H9 (cell line): ENCODE results near the gene IGFBP3. TPM values are rescaled to one million over a fixed set of nuclear protein-coding genes. Genes with fewer than 3 reads are reported as not detected.

Experiments used
- DNase-seq: peaks from one replicate; pipeline ENCODE4 v3.0.0-alpha.2; 2017
- H2AFZ ChIP-seq: one replicate; pipeline ENCODE4 v1.6.1; 2013; ENCODE audit warnings: mild to moderate bottlenecking, low read length, control low read depth, moderate library complexity
- H2AK5ac ChIP-seq: 2 replicates; pipeline ENCODE4 v1.6.1; 2013; ENCODE audit warnings: low read length, control low read depth, mixed read lengths; ENCODE audit not compliant: insufficient read length
- H2BK120ac ChIP-seq: one replicate; pipeline ENCODE4 v1.6.1; 2013; ENCODE audit warnings: low read depth, mild to moderate bottlenecking, low read length, control low read depth, inconsistent platforms; ENCODE audit not compliant: poor library complexity, severe bottlenecking
- H2BK12ac ChIP-seq: 2 replicates; pipeline ENCODE4 v1.6.1; 2013; ENCODE audit warnings: low read length, control low read depth, mixed read lengths, low read depth; ENCODE audit not compliant: insufficient read length
- H2BK15ac ChIP-seq: 2 replicates; pipeline ENCODE4 v1.6.1; 2013; ENCODE audit warnings: low read depth, low read length, control low read depth
- H2BK20ac ChIP-seq: one replicate; pipeline ENCODE4 v1.6.1; 2013; ENCODE audit warnings: low read depth, mild to moderate bottlenecking, low read length, control low read depth, inconsistent platforms; ENCODE audit not compliant: poor library complexity, severe bottlenecking
- H2BK5ac ChIP-seq: 2 replicates; pipeline ENCODE4 v1.6.1; 2013; ENCODE audit warnings: low read length, control low read depth, mixed read lengths; ENCODE audit not compliant: insufficient read length
- H3K14ac ChIP-seq: 2 replicates; pipeline ENCODE4 v1.6.1; 2013; ENCODE audit warnings: low read length, control low read depth; ENCODE audit not compliant: insufficient read depth
- H3K18ac ChIP-seq: 2 replicates; pipeline ENCODE4 v1.6.1; 2013; ENCODE audit warnings: low read depth, mild to moderate bottlenecking, mixed read lengths, low read length, control low read depth; ENCODE audit not compliant: insufficient read length
- H3K23ac ChIP-seq: 2 replicates; pipeline ENCODE4 v1.6.1; 2013; ENCODE audit warnings: low read length, control low read depth, mixed read lengths, low read depth; ENCODE audit not compliant: insufficient read length
- H3K23me2 ChIP-seq: 2 replicates; pipeline ENCODE4 v1.6.1; 2013; ENCODE audit warnings: low read depth, mild to moderate bottlenecking, mixed read lengths, low read length, control low read depth; ENCODE audit not compliant: insufficient read length, poor library complexity, severe bottlenecking
- H3K27ac ChIP-seq: 2 replicates; pipeline ENCODE4 v1.5.1; 2013; ENCODE audit warnings: low read length, control low read depth, mixed read lengths, low read depth; ENCODE audit not compliant: insufficient read length
- H3K27me3 ChIP-seq: 2 replicates; pipeline ENCODE4 v1.6.1; 2013; ENCODE audit warnings: low read length, control low read depth, inconsistent platforms; ENCODE audit not compliant: insufficient read depth
- H3K4ac ChIP-seq: 2 replicates; pipeline ENCODE4 v1.6.1; 2013; ENCODE audit warnings: low read depth, mild to moderate bottlenecking, control low read depth, inconsistent platforms, low read length, moderate library complexity
- H3K4me1 ChIP-seq: 2 replicates; pipeline ENCODE4 v1.6.1; 2013; ENCODE audit warnings: low read length, control low read depth, inconsistent platforms; ENCODE audit not compliant: insufficient read depth
- H3K4me2 ChIP-seq: 2 replicates; pipeline ENCODE4 v1.6.1; 2013; ENCODE audit warnings: low read length, control low read depth, mixed read lengths; ENCODE audit not compliant: insufficient read length, insufficient read depth
- H3K56ac ChIP-seq: 2 replicates; pipeline ENCODE4 v1.6.1; 2013; ENCODE audit warnings: low read depth, mild to moderate bottlenecking, mixed read lengths, low read length, control low read depth; ENCODE audit not compliant: insufficient read length
- H3K79me1 ChIP-seq: 2 replicates; pipeline ENCODE4 v1.6.1; 2013; ENCODE audit warnings: low read depth, mild to moderate bottlenecking, moderate library complexity, low read length, control low read depth, inconsistent platforms; ENCODE audit not compliant: insufficient read depth, poor library complexity, severe bottlenecking
- H3K79me2 ChIP-seq: 2 replicates; pipeline ENCODE4 v1.6.1; 2013; ENCODE audit warnings: low read length, control low read depth, inconsistent platforms; ENCODE audit not compliant: insufficient read depth
- H3K9ac ChIP-seq: 2 replicates; pipeline ENCODE4 v1.6.1; 2013; ENCODE audit warnings: low read length, control low read depth, mixed read lengths; ENCODE audit not compliant: insufficient read length; ENCODE audit errors: extremely low read depth
- H3K9me3 ChIP-seq: one replicate; pipeline ENCODE4 v1.6.1; 2013; ENCODE audit warnings: low read depth, low read length, inconsistent platforms; ENCODE audit not compliant: control insufficient read depth
- H3T11ph ChIP-seq: one replicate; pipeline ENCODE4 v1.6.1; 2013; ENCODE audit warnings: mild to moderate bottlenecking, low read length, control low read depth, inconsistent platforms
- H4K20me1 ChIP-seq: one replicate; pipeline ENCODE4 v1.6.1; 2013; ENCODE audit not compliant: control insufficient read depth, insufficient read length, insufficient read depth
- H4K5ac ChIP-seq: 2 replicates; pipeline ENCODE4 v1.6.1; 2013; ENCODE audit warnings: low read depth, mild to moderate bottlenecking, mixed read lengths, low read length, control low read depth; ENCODE audit not compliant: insufficient read length
- H4K8ac ChIP-seq: replicated peaks from 2 replicates; pipeline ENCODE4 v1.6.1; 2013; ENCODE audit warnings: low read length, control low read depth, mixed read lengths, low read depth; ENCODE audit not compliant: insufficient read length
- H4K91ac ChIP-seq: 2 replicates; pipeline ENCODE4 v1.6.1; 2013; ENCODE audit warnings: low read depth, mild to moderate bottlenecking, moderate library complexity, mixed read lengths, low read length, control low read depth; ENCODE audit not compliant: insufficient read length
- H3K27ac Mint-ChIP-seq, 3 experiments: 2 replicates in 2 of 3; 3 replicates in 1 of 3; pipeline ENCODE4 v1.8.0; 2020 to 2021; ENCODE audit warnings: mixed read lengths in 3 of 3, mild to moderate bottlenecking in 1 of 3, moderate library complexity in 1 of 3
- H3K27me3 Mint-ChIP-seq: 2 replicates; pipeline ENCODE4 v1.8.0; 2021; ENCODE audit warnings: low read depth, mild to moderate bottlenecking, moderate library complexity, mixed read lengths
- H3K36me3 Mint-ChIP-seq, 3 experiments: 2 replicates in 2 of 3; 3 replicates in 1 of 3; pipeline ENCODE4 v1.8.0; 2020 to 2021; ENCODE audit warnings: low read depth in 3 of 3, mixed read lengths in 3 of 3; ENCODE audit not compliant: insufficient read depth in 1 of 3
- H3K4me1 Mint-ChIP-seq, 2 experiments: 2 replicates each; pipeline ENCODE4 v1.8.0; 2020; ENCODE audit warnings: mixed read lengths in 2 of 2
- H3K4me3 Mint-ChIP-seq, 2 experiments: 2 replicates in 1 of 2; 3 replicates in 1 of 2; pipeline ENCODE4 v1.8.0; 2020 to 2021; ENCODE audit warnings: mild to moderate bottlenecking in 2 of 2, mixed read lengths in 2 of 2, moderate library complexity in 1 of 2
- H3K9me3 Mint-ChIP-seq, 2 experiments: 2 replicates in 1 of 2; 3 replicates in 1 of 2; pipeline ENCODE4 v1.8.0; 2020; ENCODE audit warnings: mild to moderate bottlenecking in 2 of 2, mixed read lengths in 2 of 2, moderate library complexity in 1 of 2
- WGBS: extraction: QIAGEN DNeasy Blood & Tissue Kit; methylation state at CpG from one replicate; pipeline ENCODE4 v1.1.7; 2013; ENCODE audit warnings: missing lambda C conversion rate, low lambda C conversion rate, mixed read lengths; ENCODE audit not compliant: insufficient read length; ENCODE audit errors: extremely low coverage; 5-methylcytosine and 5-hydroxymethylcytosine counted together
- total RNA-seq: library from RNA; stranded (reverse); gene quantifications from 2 replicates; pipeline ENCODE4 v1.2.1, GENCODE V29; 2021
- TF ChIP-seq, protein P1 (sequence below): fragments of 200-600 bp; sonication (generic); conservative IDR thresholded peaks from 3 replicates; pipeline ENCODE4 v1.8.0; 2021; ENCODE audit warnings: antibody characterized with exemption, mild to moderate bottlenecking

Gene IGFBP3
- total RNA-seq, 1 experiment from 2014 or later, result 10.0 TPM

DNA sequence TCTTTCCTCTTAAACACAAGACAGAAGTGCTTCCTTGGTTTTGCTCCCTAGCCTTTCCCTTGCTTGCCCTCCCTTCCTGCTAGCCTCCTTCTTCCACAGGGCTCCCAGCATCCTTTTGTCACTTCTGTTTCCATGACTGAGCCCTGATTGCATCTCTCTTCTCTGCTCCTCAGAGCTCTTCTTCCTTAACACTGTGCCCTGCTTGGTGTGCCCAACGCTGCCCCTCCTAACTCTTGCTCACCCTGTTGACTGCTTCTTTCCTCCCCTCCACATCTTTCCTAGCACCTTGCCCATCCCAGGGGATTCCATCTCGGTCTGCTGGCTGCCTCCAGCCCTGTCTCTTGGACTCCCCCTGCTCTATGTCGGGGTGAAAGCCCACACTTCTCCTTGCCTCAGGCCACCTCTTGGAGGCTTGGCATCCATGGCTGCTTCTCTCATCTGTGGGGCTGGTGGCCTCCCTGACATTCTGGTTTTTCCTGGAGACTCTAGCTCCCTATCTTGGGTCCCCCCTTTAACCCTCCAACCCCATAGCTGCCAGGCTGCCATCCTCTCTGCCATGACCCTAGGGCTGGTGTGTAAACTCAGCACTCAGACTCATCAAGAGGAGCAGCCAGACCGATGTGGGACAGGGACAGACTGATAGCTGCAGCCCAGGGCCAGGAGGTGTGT is 26.9 kb downstream of the IGFBP3 start:
- no peak for DNase-seq
- Mint-ChIP-seq H3K36me3 (no peaks in the 10 kb centered on the region), H3K27ac (no peak overlapping the region), H3K4me1 (peaks cover 6 to 9% of the 10 kb centered on the region in 2 experiments), H3K4me3 (no peak overlapping the region), H3K27me3 (peaks cover 54% of the 10 kb centered on the region), H3K9me3 (no peaks in the 10 kb centered on the region)
- H3K79me2 ChIP-seq, result no peaks in the 10 kb centered on the region
- no peak overlapping the region for H2AFZ ChIP-seq
- H3K18ac ChIP-seq, result no peak overlapping the region
- H3K27ac ChIP-seq, result no peak overlapping the region
- H2AK5ac ChIP-seq, result no peak overlapping the region
- no peaks in the 10 kb centered on the region for H3K9me3 ChIP-seq
- no CpG with 5 or more reads among the region's 4 CpGs for WGBS
- H3K14ac ChIP-seq, result no peak overlapping the region; the same call in 1 of the 2 replicates
- no peak overlapping the region for H4K8ac ChIP-seq
- H4K5ac ChIP-seq, result no peak overlapping the region
- peaks cover 3% of the 10 kb centered on the region for H3K4me1 ChIP-seq
- no peak overlapping the region for H3T11ph ChIP-seq
- TF ChIP-seq, protein P1, sequence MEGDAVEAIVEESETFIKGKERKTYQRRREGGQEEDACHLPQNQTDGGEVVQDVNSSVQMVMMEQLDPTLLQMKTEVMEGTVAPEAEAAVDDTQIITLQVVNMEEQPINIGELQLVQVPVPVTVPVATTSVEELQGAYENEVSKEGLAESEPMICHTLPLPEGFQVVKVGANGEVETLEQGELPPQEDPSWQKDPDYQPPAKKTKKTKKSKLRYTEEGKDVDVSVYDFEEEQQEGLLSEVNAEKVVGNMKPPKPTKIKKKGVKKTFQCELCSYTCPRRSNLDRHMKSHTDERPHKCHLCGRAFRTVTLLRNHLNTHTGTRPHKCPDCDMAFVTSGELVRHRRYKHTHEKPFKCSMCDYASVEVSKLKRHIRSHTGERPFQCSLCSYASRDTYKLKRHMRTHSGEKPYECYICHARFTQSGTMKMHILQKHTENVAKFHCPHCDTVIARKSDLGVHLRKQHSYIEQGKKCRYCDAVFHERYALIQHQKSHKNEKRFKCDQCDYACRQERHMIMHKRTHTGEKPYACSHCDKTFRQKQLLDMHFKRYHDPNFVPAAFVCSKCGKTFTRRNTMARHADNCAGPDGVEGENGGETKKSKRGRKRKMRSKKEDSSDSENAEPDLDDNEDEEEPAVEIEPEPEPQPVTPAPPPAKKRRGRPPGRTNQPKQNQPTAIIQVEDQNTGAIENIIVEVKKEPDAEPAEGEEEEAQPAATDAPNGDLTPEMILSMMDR, result no peak
- H2BK15ac ChIP-seq, result no peak overlapping the region
- H2BK5ac ChIP-seq, result no peak overlapping the region
- no peak overlapping the region for H4K91ac ChIP-seq
- H3K4ac ChIP-seq, result no peak overlapping the region
- no peak overlapping the region for H2BK120ac ChIP-seq
- H3K4me2 ChIP-seq, result no peak overlapping the region
- H3K56ac ChIP-seq, result no peak overlapping the region
- no peaks in the 10 kb centered on the region for H3K79me1 ChIP-seq
- no peak overlapping the region for H2BK20ac ChIP-seq
- peaks cover 8% of the 10 kb centered on the region; the same call in 1 of the 2 replicates for H3K27me3 ChIP-seq
- no peak overlapping the region for H3K23ac ChIP-seq
- no peak overlapping the region for H2BK12ac ChIP-seq
- no peaks in the 10 kb centered on the region for H4K20me1 ChIP-seq
- no peaks in the 10 kb centered on the region for H3K23me2 ChIP-seq
- no peak overlapping the region for H3K9ac ChIP-seq
